G401 (cell line): ENCODE data around the gene MVB12B. TPM values are rescaled to one million over a fixed set of nuclear protein-coding genes. Genes with fewer than 3 reads are reported as not detected.
A peak's percentile ranks its signal among the peaks of the same experiment; 100 is the strongest.

ENCODE experiments used
- DNase-seq: peaks from one replicate; pipeline ENCODE4 v3.0.0-alpha.2; 2015; ENCODE audit warnings: low spot score
- in situ Hi-C: cut with HindIII; loops from 2 replicates; pipeline ENCODE4 v1.10.0; 2016; ENCODE audit warnings: low sequenced_read_pairs, mixed read lengths
- total RNA-seq: library from RNA; depleted of rRNA; stranded (reverse); fragments of >200 nt; shearing (Covaris generic); gene quantifications from 2 replicates; pipeline ENCODE4 v1.2.3, GENCODE V29; 2014

The MVB12B gene
- total RNA-seq, 1 experiment from 2014 or later = 7.0 TPM

DNA sequence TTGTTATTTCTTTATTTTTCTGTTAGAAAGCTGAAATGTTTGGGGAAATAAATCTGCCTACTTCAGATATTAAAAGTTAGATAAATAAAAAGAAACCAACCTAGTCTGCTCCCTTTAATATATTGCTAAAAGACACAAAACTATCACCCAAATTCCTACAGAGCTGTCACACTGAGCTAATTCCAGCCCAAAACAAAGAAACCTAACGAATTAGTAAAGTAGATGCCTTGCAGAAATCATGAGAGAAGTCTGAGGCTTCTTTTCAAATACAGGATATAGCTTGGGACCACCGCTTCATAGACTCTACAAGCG, 164.9 kb downstream of the MVB12B start:
- DNase-seq = no peak
- in situ Hi-C loops = no loop called here

DNA sequence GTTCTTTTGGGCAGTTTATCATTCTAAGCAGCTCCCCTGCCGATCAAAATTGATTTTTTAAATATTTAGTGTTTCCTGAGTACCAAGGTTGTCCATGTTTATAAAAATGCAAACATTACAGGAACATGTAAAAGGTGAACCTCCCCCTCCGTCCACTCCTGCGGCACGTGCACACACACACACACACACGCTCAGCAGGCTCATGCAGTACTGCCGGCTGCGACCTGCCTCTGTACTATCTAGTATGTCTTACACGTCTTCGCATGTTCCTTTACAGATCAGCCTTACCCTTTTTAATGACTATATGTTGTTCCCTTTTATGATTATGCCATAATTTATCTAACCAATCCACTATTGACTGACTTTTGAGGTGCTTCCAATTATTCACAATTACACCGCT, 165.3 kb downstream of the MVB12B start:
- no peak for DNase-seq

GRCh38 chr9:126494264-126494663, 167.6 kb downstream of the MVB12B start:
- in situ Hi-C loops = no loop called here
- DNase-seq = no peak

More for the DNA sequence above, 165.3 kb downstream of the MVB12B start:
- in situ Hi-C loops = no loop called here

GRCh38 chr9:126494746-126495145, 168.1 kb downstream of the MVB12B start:
- DNase-seq = no peak
- in situ Hi-C loops = no loop called here

- in situ Hi-C loops = no loop called here
- DNase-seq = no peak
These were observed 169.0 kb downstream of the MVB12B start for GRCh38 chr9:126495411-126496180.

DNA sequence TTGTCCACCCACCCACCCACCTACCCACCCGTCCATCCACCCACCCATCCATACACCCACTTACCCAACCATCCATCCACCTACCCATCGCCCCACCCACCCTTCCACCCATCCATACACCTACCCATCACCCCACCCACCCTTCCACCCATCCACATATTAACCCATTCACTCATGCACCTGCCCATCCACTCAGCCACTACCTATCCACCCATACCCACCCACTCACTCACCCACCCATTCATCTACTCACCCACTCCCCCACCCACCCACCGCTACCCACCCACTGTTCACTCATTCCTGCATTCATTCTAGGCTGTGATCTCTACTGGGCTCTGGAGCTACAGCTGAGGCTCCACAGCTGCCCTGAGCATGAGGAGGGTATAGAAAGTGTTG, 169.6 kb downstream of the MVB12B start:
- no peak for DNase-seq
- in situ Hi-C loops = no loop called here

DNA sequence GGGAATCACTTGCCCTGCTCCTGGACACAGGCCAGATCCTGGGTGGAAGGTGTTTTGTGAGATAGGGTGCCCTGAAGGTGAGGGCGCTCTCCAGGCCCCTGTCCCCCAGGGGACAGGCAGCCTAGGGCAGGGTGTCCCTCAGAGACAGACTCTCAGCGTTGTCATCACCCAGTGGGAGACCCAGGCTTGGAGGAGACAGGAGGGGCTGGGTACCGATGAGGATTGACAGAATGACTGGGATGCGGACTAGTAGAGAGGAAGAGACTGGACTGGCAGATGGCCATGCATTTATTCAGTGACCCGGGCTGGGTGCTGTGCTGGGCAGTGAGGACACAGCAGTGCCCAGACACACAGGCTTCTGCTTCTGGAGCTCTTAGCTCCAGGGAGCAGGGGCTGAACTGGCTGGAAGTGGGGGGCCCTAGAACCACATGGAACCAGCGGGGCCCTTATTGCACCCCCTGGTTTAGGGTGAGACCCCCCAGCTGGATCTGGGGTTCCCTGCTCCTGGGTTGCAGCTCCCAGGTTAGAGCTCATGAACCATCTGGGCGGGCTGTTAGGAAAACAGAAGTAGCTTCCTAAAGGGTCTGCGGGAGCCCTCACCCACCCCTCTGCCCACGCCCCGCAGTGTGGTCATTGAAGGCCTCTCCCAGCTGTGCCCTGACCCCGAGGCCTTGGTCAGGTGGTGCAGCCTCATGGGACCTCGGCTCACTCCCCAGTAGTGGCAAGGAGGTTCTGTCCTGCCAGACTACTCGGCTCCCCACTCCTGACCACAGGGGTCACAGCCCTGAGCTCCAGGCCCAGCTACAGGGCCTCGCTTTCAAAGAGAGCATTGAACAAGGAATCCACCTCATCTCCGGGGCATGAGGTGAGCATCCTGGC, 170.4 kb downstream of the MVB12B start:
- DNase-seq = no peak
- in situ Hi-C loops = no loop called here

- in situ Hi-C loops = no loop called here
- no peak for DNase-seq
These were observed 171.1 kb downstream of the MVB12B start for GRCh38 chr9:126497660-126498275.

DNA sequence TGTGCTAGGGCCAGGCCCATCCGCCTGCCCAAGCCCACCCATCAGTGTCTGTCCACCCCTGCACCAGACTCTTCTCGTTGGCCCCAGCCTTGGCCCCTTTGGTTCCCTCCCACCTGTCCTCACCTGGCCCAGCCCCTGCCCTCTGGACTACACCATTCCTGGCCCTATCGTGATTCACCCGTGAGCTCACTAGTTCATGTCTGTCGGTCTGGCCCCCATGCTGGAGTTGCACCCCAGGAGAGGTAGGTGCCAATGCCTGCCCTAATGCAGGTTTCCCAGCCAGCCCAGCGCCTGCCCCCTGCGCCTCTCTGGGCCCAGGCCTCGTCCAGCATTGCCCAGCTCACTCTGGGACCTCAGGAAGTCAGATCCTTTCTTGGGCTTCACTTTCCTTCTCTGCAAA, 171.7 kb downstream of the MVB12B start:
- in situ Hi-C loops = no loop called here
- DNase-seq = no peak

- in situ Hi-C loops = no loop called here
- peak; percentile 59 for DNase-seq
These were observed 172.6 kb downstream of the MVB12B start for GRCh38 chr9:126499005-126499910.

- DNase-seq = peak; percentile 44
- in situ Hi-C loops = no loop called here
These were observed 173.4 kb downstream of the MVB12B start for GRCh38 chr9:126499911-126500599.

GRCh38 chr9:126500600-126501382, 174.2 kb downstream of the MVB12B start:
- in situ Hi-C loops = no loop called here

DNA sequence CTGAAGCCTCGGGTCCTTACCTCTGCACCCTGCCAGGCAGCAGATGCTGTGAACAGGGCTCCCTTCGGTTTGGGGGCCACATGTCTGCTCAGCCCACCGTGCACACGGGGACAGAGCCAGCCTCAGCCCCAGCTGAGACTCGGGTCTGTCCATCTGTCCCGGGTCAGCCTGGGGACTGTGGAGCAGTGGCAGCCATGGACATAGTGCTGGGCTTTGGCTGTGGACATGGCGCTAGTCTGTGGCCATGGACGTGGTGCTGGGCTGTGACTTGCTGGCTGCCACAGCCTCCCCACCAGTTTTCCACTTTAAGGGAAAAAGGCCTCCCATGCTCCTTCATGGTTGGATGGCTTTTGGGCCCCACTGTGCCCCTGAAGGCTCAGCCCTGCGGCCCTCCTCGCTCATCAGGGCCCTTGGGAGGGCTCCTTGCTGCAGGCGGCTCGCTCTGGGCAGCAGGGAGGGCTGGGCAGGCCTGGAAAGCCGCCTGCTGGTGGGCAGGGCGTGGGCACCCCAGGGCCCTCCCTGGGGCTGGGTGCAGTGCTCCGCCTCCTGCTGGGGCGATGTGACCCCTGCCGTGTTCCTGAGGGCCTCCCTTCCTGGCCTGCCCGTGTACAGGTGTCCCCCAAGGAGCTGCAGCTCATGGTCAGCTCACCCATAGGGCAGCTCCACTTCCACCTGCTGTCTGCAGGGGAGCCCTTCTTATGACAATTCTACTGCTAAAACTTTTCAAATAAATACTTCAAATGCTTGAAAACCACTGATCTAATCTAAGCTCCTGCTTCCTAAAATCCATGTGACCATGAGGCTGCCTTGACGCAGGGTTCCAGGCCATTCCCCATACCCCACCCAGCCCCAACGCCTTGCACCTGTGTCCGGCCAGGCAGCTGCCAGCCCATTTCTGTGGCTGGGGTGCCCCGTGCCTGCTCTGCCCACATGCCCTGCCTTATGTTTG, 175.0 kb downstream of the MVB12B start:
- in situ Hi-C loops = no loop called here

More at GRCh38 chr9:126500600-126501382, 174.2 kb downstream of the MVB12B start:
- peak; percentile 86 for DNase-seq

DNA sequence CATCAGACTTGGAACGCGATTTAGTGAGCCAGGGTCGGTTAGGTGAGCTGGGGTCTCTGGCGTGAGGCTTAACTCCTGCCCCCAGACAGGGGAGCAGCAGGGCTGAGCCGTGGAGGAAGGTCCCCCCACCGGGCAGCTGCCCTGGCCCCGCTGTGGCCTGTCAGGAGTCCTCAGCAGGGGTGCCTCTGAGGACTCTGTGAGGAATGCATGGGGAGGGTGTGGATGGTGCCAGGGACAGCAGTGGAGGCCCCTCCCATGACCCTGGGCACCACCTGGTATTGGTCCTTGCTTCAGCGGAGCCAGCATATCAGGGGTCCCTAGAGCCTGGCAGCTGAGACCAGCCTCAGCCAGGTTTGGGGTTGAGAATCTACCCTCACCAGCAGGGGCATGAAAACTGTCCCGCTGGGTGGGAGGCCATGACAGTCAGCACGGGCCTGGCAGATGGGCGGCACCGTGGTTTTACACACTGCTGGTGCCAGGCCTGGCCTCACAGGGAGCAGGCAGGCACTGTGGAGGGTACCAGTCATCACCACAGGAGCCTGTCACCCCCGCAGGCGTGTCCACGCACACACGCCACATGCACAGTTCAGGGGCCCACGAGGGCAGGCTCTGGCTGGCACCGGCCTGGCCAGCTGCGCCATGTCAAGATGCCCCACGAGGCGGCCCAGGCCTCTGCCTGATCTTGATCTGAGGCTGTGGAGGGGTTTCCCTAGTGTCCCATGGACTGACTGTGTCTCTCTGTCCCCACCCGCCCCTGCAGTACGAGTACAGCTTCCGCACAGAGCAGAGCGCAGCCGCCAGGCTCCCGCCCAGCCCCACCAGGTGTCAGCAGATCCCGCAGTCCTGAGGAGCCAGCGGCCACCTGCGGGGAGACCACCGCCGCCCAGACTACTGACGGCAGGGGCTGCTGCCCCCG, 176.0 kb downstream of the MVB12B start:
- in situ Hi-C loops = no loop called here
- DNase-seq = no peak

More for the DNA sequence above, 175.0 kb downstream of the MVB12B start:
- no peak for DNase-seq

GRCh38 chr9:126503333-126504085, 176.9 kb downstream of the MVB12B start:
- in situ Hi-C loops = no loop called here
- no peak for DNase-seq
